ENCODE results near the gene PPP6R3.

GRCh38 chr11:68446046-68446725 is 14.4 kb upstream of the PPP6R3 start:
- TF ChIP-seq CTCF (IDR thresholded peaks at IDR 0.05) (no peak), POLR2A (IDR thresholded peaks at IDR 0.05) (no peak)
